ENCODE data around the gene NLRX1. TPM values are rescaled to one million over a fixed set of nuclear protein-coding genes. Genes with fewer than 3 reads are reported as not detected.
A peak's percentile ranks its signal among the peaks of the same experiment; 100 is the strongest.

Gene NLRX1, protein sequence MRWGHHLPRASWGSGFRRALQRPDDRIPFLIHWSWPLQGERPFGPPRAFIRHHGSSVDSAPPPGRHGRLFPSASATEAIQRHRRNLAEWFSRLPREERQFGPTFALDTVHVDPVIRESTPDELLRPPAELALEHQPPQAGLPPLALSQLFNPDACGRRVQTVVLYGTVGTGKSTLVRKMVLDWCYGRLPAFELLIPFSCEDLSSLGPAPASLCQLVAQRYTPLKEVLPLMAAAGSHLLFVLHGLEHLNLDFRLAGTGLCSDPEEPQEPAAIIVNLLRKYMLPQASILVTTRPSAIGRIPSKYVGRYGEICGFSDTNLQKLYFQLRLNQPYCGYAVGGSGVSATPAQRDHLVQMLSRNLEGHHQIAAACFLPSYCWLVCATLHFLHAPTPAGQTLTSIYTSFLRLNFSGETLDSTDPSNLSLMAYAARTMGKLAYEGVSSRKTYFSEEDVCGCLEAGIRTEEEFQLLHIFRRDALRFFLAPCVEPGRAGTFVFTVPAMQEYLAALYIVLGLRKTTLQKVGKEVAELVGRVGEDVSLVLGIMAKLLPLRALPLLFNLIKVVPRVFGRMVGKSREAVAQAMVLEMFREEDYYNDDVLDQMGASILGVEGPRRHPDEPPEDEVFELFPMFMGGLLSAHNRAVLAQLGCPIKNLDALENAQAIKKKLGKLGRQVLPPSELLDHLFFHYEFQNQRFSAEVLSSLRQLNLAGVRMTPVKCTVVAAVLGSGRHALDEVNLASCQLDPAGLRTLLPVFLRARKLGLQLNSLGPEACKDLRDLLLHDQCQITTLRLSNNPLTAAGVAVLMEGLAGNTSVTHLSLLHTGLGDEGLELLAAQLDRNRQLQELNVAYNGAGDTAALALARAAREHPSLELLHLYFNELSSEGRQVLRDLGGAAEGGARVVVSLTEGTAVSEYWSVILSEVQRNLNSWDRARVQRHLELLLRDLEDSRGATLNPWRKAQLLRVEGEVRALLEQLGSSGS
- polyA plus RNA-seq (2013, experiment 1 of 2): 11.2 TPM
- 9.3 TPM for polyA plus RNA-seq (2013, experiment 2 of 2)

- H3K9me3 ChIP-seq (ENCODE audit: control insufficient read depth, low read length): no peaks in the 10 kb centered on the region
- 0 to 1% methylated on average over 42 to 53 of the region's 63 CpGs for WGBS, 2 experiments (ENCODE audit: insufficient coverage in 2 of 2)
- H3K27ac ChIP-seq (ENCODE audit: low read depth, low read length, severe bottlenecking): peak within 1 kb of the TSS; percentile 87
- peak within 1 kb of the TSS; percentile 55 for H3K4me3 ChIP-seq (ENCODE audit: extremely low read depth, insufficient read depth, low read length, poor library complexity, severe bottlenecking)
- no peaks in the 10 kb centered on the region for H3K36me3 ChIP-seq (ENCODE audit: control insufficient read depth, insufficient read depth, low read length)
- peaks cover 9% of the 10 kb centered on the region for H3K4me1 ChIP-seq (ENCODE audit: control insufficient read depth, insufficient read depth, low read length, poor library complexity, severe bottlenecking)
Observed at GRCh38 chr11:119168471-119169281, at the start of gene NLRX1. Gene NLRX1 (plus strand): TSS chr11:119168725. CDS start chr11:119171404, 2,679 bp downstream.

GRCh38 chr11:119118946-119119345, 49.6 kb upstream of the NLRX1 start:
- H3K36me3 ChIP-seq (ENCODE audit: control insufficient read depth, insufficient read depth, low read length): peaks cover 39% of the 10 kb centered on the region
- no CpG with 5 or more reads among the region's 1 CpG for WGBS, 2 experiments (ENCODE audit: insufficient coverage in 2 of 2)
- H3K27ac ChIP-seq (ENCODE audit: low read depth, low read length, severe bottlenecking): no peak overlapping the region
- H3K4me3 ChIP-seq (ENCODE audit: extremely low read depth, insufficient read depth, low read length, poor library complexity, severe bottlenecking): no peak overlapping the region
- no peaks in the 10 kb centered on the region for H3K9me3 ChIP-seq (ENCODE audit: control insufficient read depth, low read length)
- H3K4me1 ChIP-seq (ENCODE audit: control insufficient read depth, insufficient read depth, low read length, poor library complexity, severe bottlenecking): peaks cover 4% of the 10 kb centered on the region

DNA sequence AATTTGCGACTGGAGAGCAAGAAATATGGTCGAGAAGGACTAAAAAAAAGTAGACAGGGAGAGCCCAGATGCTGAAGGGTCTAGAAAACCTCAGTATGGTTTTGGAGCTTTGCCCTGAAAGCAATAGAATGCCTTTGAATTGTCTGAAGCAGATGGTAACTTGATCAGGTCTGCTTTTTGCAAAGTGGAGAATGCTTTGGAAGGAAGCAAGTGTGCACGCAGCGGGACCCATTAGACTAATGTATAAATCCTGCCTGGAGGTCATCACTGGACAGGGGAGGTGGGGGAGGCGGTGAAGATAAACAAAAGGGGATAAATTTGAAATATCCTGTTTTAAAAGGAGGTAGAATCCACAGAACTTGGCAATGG, 47.9 kb upstream of the NLRX1 start:
- WGBS, 2 experiments (ENCODE audit: insufficient coverage in 2 of 2): 68 to 74% methylated on average over 5 of the region's 5 CpGs
- Histone ChIP-seq H3K4me1 (ENCODE audit: control insufficient read depth, insufficient read depth, low read length, poor library complexity, severe bottlenecking) (peaks cover 4% of the 10 kb centered on the region), H3K27ac (ENCODE audit: low read depth, low read length, severe bottlenecking) (no peak overlapping the region), H3K4me3 (ENCODE audit: extremely low read depth, insufficient read depth, low read length, poor library complexity, severe bottlenecking) (peak overlapping the region; percentile 89), H3K36me3 (ENCODE audit: control insufficient read depth, insufficient read depth, low read length) (peaks cover 31% of the 10 kb centered on the region), H3K9me3 (ENCODE audit: control insufficient read depth, low read length) (no peaks in the 10 kb centered on the region)

DNA sequence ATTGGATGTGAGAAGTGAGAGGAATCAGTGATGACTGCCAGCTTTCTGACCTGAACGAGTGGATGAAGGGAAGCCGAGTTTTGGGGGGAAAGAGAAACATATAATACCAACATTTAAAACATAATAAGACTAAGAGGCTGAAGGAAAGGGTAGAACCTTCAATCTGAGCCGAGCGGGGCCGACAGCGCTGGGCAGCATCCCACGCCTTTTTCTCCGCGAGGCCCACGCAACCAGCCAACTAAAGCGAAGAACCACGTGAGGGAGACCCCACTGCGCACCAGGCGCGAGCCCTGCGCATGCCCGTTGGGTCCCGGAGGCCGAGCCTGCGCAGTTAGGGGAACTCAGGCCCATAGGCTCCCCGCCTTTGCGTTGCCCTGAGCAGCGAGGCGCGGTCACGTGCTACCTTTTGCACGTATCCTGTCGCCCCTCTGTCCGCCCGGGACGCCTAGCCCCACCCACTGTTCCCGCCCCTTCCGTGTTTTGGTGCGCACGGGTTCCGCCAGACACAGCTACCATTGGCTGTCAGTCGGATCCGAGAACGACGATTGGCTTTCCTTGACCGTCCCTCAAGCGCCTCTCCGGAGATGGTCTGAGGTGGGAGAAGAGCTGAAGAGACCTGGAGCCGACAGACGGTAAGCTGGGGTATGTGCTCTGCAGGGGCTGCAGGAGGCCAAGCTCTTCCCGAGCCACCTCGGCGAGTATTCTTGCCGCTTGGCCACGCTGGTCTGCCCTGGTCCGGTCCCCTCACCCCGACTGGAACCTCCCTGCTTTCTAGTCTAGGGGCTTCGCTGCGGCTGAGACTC, 47.3 kb upstream of the NLRX1 start, which contains the start of gene HINFP:
TSS of gene HINFP (plus strand) at position 573 of the 803 bp plus-strand sequence. CDS start 5,365 bp downstream, outside the sequence.
- WGBS, 2 experiments (ENCODE audit: insufficient coverage in 2 of 2): 0 to 1% methylated on average over 46 to 49 of the region's 54 CpGs
- H3K27ac ChIP-seq (ENCODE audit: low read depth, low read length, severe bottlenecking): peak within 1 kb of the TSS; percentile 43
- peak within 1 kb of the TSS; percentile 89 for H3K4me3 ChIP-seq (ENCODE audit: extremely low read depth, insufficient read depth, low read length, poor library complexity, severe bottlenecking)

GRCh38 chr11:119121811-119122124, 46.8 kb upstream of the NLRX1 start:
- H3K4me3 ChIP-seq (ENCODE audit: extremely low read depth, insufficient read depth, low read length, poor library complexity, severe bottlenecking): peak overlapping the region; percentile 89
- no peaks in the 10 kb centered on the region for H3K9me3 ChIP-seq (ENCODE audit: control insufficient read depth, low read length)
- H3K27ac ChIP-seq (ENCODE audit: low read depth, low read length, severe bottlenecking): peak overlapping the region; percentile 18
- H3K36me3 ChIP-seq (ENCODE audit: control insufficient read depth, insufficient read depth, low read length): peaks cover 32% of the 10 kb centered on the region
- H3K4me1 ChIP-seq (ENCODE audit: control insufficient read depth, insufficient read depth, low read length, poor library complexity, severe bottlenecking): peaks cover 4% of the 10 kb centered on the region
- 0 to 1% methylated on average over 16 to 19 of the region's 20 CpGs for WGBS, 2 experiments (ENCODE audit: insufficient coverage in 2 of 2)

More for the DNA sequence above, 47.3 kb upstream of the NLRX1 start, which contains the start of gene HINFP:
- peaks cover 28% of the 10 kb centered on the region for H3K36me3 ChIP-seq (ENCODE audit: control insufficient read depth, insufficient read depth, low read length)
- H3K9me3 ChIP-seq (ENCODE audit: control insufficient read depth, low read length): no peaks in the 10 kb centered on the region
- peaks cover 4% of the 10 kb centered on the region for H3K4me1 ChIP-seq (ENCODE audit: control insufficient read depth, insufficient read depth, low read length, poor library complexity, severe bottlenecking)

DNA sequence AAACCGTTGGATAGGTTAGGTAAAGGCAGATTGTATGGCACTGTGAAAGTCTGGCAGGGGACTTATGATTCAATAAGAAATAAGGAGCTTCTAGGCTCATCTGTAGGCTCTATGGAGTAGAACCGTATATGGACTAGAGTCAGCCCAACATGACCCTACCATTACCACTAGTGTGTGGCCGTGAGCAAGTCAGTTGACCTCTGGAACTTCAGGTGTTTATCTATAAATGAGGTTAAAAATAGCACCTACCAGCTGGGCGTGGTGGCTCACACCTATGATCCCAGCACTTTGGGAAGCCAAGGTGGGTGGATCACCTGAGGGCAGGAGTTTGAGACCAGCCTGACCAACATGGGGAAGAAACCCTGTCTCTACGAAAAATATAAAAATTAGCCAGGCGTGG, 42.7 kb upstream of the NLRX1 start:
- Histone ChIP-seq H3K4me3 (ENCODE audit: extremely low read depth, insufficient read depth, low read length, poor library complexity, severe bottlenecking) (no peak overlapping the region), H3K4me1 (ENCODE audit: control insufficient read depth, insufficient read depth, low read length, poor library complexity, severe bottlenecking) (peaks cover 8% of the 10 kb centered on the region), H3K9me3 (ENCODE audit: control insufficient read depth, low read length) (no peaks in the 10 kb centered on the region), H3K27ac (ENCODE audit: low read depth, low read length, severe bottlenecking) (no peak overlapping the region), H3K36me3 (ENCODE audit: control insufficient read depth, insufficient read depth, low read length) (peaks cover 42% of the 10 kb centered on the region)
- WGBS, 2 experiments (ENCODE audit: insufficient coverage in 2 of 2): 95 to 100% methylated on average over 4 of the region's 6 CpGs

DNA sequence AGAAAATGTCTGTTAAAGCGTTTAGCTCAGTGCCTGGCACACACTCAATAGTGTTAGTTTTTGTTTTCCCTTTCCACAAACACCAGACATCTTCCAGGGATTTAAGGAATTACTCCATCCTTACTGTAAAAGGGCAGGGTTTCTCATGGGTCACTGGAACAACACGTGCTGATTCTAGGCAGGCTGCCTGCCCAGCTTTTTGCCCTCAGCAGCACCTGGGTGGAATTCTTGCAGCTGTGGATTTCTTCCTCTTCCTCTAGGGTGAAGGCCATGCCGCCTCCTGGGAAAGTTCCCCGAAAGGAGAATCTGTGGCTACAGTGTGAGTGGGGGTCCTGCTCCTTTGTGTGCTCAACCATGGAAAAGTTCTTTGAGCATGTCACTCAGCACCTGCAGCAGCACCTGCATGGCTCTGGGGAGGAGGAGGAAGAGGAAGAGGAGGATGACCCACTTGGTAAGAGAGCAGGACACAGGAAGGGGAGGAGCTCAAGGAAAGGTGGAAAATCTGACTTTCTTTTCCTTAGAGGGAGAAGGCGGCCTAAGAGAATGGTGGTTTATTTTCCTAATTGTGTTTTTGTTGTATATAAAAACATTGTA, 41.8 kb upstream of the NLRX1 start:
- Histone ChIP-seq H3K27ac (ENCODE audit: low read depth, low read length, severe bottlenecking) (no peak overlapping the region), H3K36me3 (ENCODE audit: control insufficient read depth, insufficient read depth, low read length) (peaks cover 51% of the 10 kb centered on the region), H3K9me3 (ENCODE audit: control insufficient read depth, low read length) (no peaks in the 10 kb centered on the region), H3K4me1 (ENCODE audit: control insufficient read depth, insufficient read depth, low read length, poor library complexity, severe bottlenecking) (peaks cover 8% of the 10 kb centered on the region), H3K4me3 (ENCODE audit: extremely low read depth, insufficient read depth, low read length, poor library complexity, severe bottlenecking) (no peak overlapping the region)
- whole genome bisulfite sequencing, 2 experiments (ENCODE audit: insufficient coverage in 2 of 2): 93 to 96% methylated on average over 3 to 4 of the region's 5 CpGs

DNA sequence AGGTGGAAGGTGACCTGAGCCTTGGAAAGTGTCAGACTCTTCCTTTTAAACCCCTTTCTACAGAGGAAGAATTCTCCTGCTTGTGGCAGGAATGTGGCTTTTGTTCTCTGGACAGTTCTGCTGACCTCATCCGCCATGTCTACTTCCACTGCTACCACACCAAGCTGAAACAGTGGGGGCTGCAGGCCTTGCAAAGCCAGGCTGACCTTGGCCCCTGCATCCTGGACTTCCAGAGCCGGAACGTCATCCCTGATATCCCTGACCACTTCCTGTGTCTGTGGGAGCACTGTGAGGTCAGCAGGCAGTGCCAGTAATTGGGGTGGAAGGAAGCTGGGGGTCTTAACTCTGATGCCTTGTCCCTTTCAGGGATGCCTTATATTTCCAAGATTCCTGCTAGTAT, 37.9 kb upstream of the NLRX1 start:
- H3K4me1 ChIP-seq (ENCODE audit: control insufficient read depth, insufficient read depth, low read length, poor library complexity, severe bottlenecking): peaks cover 4% of the 10 kb centered on the region
- H3K27ac ChIP-seq (ENCODE audit: low read depth, low read length, severe bottlenecking): no peak overlapping the region
- 85 to 94% methylated on average over 2 to 3 of the region's 3 CpGs for WGBS, 2 experiments (ENCODE audit: insufficient coverage in 2 of 2)
- no peaks in the 10 kb centered on the region for H3K9me3 ChIP-seq (ENCODE audit: control insufficient read depth, low read length)
- H3K36me3 ChIP-seq (ENCODE audit: control insufficient read depth, insufficient read depth, low read length): peaks cover 74% of the 10 kb centered on the region
- no peak overlapping the region for H3K4me3 ChIP-seq (ENCODE audit: extremely low read depth, insufficient read depth, low read length, poor library complexity, severe bottlenecking)

GRCh38 chr11:119134389-119134978, 34.0 kb upstream of the NLRX1 start:
- Histone ChIP-seq H3K4me3 (ENCODE audit: extremely low read depth, insufficient read depth, low read length, poor library complexity, severe bottlenecking) (no peak overlapping the region), H3K9me3 (ENCODE audit: control insufficient read depth, low read length) (no peaks in the 10 kb centered on the region), H3K4me1 (ENCODE audit: control insufficient read depth, insufficient read depth, low read length, poor library complexity, severe bottlenecking) (peaks cover 4% of the 10 kb centered on the region), H3K36me3 (ENCODE audit: control insufficient read depth, insufficient read depth, low read length) (peaks cover 45% of the 10 kb centered on the region), H3K27ac (ENCODE audit: low read depth, low read length, severe bottlenecking) (no peak overlapping the region)
- 87 to 92% methylated on average over 2 to 3 of the region's 4 CpGs for WGBS, 2 experiments (ENCODE audit: insufficient coverage in 2 of 2)
